Cerebellar cortex (tissue), 1 donor: ENCODE data around the gene RETN.

Experiments
- DNase-seq: peaks from one replicate; pipeline ENCODE4 v3.0.0-alpha.2; 2015; ENCODE audit warnings: low spot score

RETN gene

GRCh38 chr19:7657131-7657751 lies 11.6 kb upstream of the RETN start:
- DNase-seq = no peak

GRCh38 chr19:7658219-7658686 lies 10.6 kb upstream of the RETN start:
- no peak for DNase-seq

- no peak for DNase-seq
Observed at GRCh38 chr19:7661744-7662538, 6.9 kb upstream of the RETN start.

- no peak for DNase-seq
Observed at GRCh38 chr19:7662657-7663056, 6.2 kb upstream of the RETN start.

GRCh38 chr19:7663706-7664105 lies 5.1 kb upstream of the RETN start:
- DNase-seq = no peak

GRCh38 chr19:7665076-7665475 lies 3.8 kb upstream of the RETN start:
- no peak for DNase-seq

- DNase-seq = no peak
Observed at GRCh38 chr19:7669641-7670040, 792 bp downstream of the RETN start.

- DNase-seq = no peak
Observed at GRCh38 chr19:7670150-7670783, 1.4 kb downstream of the RETN start.

GRCh38 chr19:7670790-7671189 lies 1.9 kb downstream of the RETN start:
- no peak for DNase-seq

GRCh38 chr19:7672522-7672921 lies 3.7 kb downstream of the RETN start:
- no peak for DNase-seq

GRCh38 chr19:7674010-7675005 lies 5.5 kb downstream of the RETN start:
- DNase-seq = peak; percentile 35

GRCh38 chr19:7676376-7676775 lies 7.5 kb downstream of the RETN start:
- no peak for DNase-seq

GRCh38 chr19:7676854-7677253 lies 8.0 kb downstream of the RETN start, which contains the start of gene MCEMP1:
TSS of gene MCEMP1 (plus strand) at chr19:7677090. CDS start at chr19:7677121, 31 bp downstream.
- DNase-seq = no peak

GRCh38 chr19:7677669-7678311 lies 8.9 kb downstream of the RETN start:
- DNase-seq = no peak

- peak; percentile 66 for DNase-seq
Observed at GRCh38 chr19:7678971-7679751, 10.3 kb downstream of the RETN start.

- DNase-seq = no peak
Observed at GRCh38 chr19:7679771-7680605, 11.1 kb downstream of the RETN start.

- peak; percentile 72 for DNase-seq
Observed at GRCh38 chr19:7680606-7681339, 11.9 kb downstream of the RETN start, which contains the start of gene TRAPPC5. TSS of gene TRAPPC5 (plus strand) at chr19:7680833. CDS start at chr19:7682254, 1,421 bp downstream.

- peak; percentile 76 for DNase-seq
Observed at GRCh38 chr19:7681340-7682174, 12.7 kb downstream of the RETN start.
